Naive B cell (primary cell): ENCODE measurements around the gene MAP4. TPM values are rescaled to one million over a fixed set of nuclear protein-coding genes. Genes with fewer than 3 reads are reported as not detected.

ENCODE experiments used
- ATAC-seq, 2 donors: fragments of 150-1000 bp; cut with Tn5 transposase; 2 replicates each; pipeline ENCODE4 v1.10.0; 2021; ENCODE audit warnings: low read depth in 2 of 2, mild to moderate bottlenecking in 2 of 2, moderate library complexity in 2 of 2
- DNase-seq: peaks from one replicate; pipeline ENCODE4 v3.0.0; 2022
- H3K27ac Mint-ChIP-seq, 6 donors: one replicate each; pipeline ENCODE4 v1.8.0; 2020 to 2022; ENCODE audit warnings: mild to moderate bottlenecking in 6 of 6, mixed read lengths in 6 of 6, moderate library complexity in 5 of 6, inconsistent platforms in 2 of 6
- H3K27me3 Mint-ChIP-seq, 3 donors: one replicate each; pipeline ENCODE4 v1.8.0; 2021 to 2022; ENCODE audit warnings: mixed read lengths in 3 of 3, mild to moderate bottlenecking in 1 of 3
- H3K36me3 Mint-ChIP-seq, 2 donors: one replicate each; pipeline ENCODE4 v1.8.0; 2020 to 2022; ENCODE audit warnings: mixed read lengths in 2 of 2, inconsistent platforms in 1 of 2, mild to moderate bottlenecking in 1 of 2
- H3K4me1 Mint-ChIP-seq, 3 donors: one replicate each; pipeline ENCODE4 v1.8.0; 2020 to 2022; ENCODE audit warnings: mixed read lengths in 3 of 3, inconsistent platforms in 1 of 3, mild to moderate bottlenecking in 1 of 3, moderate library complexity in 1 of 3
- H3K4me3 Mint-ChIP-seq, 8 donors: one replicate each; pipeline ENCODE4 v1.8.0; 2020 to 2022; ENCODE audit warnings: mild to moderate bottlenecking in 8 of 8, mixed read lengths in 8 of 8, moderate library complexity in 8 of 8, inconsistent platforms in 2 of 8
- H3K9me3 Mint-ChIP-seq, 7 donors: one replicate each; pipeline ENCODE4 v1.8.0; 2020 to 2022; ENCODE audit warnings: mixed read lengths in 7 of 7, mild to moderate bottlenecking in 5 of 7, inconsistent platforms in 2 of 7, moderate library complexity in 1 of 7
- polyA plus RNA-seq, 6 donors: library from polyadenylated mRNA; unstranded; fragments of 300-500 nt; fragmentation: Illumina TruSeq; gene quantifications; one replicate each; pipeline ENCODE4 v1.2.3, GENCODE V29; 2021; ENCODE audit warnings: low read depth in 6 of 6

Gene MAP4
- polyA plus RNA-seq, 6 donors from 2014 or later: 2.5 to 43.6 (median 28.7) TPM

DNA sequence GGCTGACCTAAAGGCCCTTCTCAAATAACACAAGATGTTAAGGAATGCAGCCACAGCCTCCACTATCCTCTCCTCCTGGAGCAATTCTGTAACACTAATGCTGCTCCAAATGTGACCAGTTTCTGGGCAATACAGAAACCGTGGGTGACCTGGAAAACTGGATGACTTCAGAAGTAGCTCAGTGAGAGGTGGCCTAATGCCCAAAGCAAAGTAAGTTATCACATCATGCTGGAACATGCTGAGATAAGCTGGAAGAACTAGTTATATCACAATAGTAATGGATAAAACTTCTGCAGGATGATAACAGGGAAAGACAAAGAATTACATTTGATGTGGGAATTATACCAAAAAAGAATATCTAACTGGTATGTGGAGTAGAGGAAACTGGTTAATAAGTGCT is 141.3 kb downstream of the MAP4 start:
- DNase-seq: no peak
- Mint-ChIP-seq H3K27me3 (no peaks in the 10 kb centered on the region), H3K9me3 (no peaks in the 10 kb centered on the region), H3K4me3 (no peak overlapping the region), H3K27ac (peak overlapping the region in 1 of 6 donors; percentile 23), H3K36me3 (peaks cover 17 to 19% of the 10 kb centered on the region in 2 donors), H3K4me1 (peaks cover 0 to 4% (median 0%) of the 10 kb centered on the region in 3 donors)
- ATAC-seq: no peak

DNA sequence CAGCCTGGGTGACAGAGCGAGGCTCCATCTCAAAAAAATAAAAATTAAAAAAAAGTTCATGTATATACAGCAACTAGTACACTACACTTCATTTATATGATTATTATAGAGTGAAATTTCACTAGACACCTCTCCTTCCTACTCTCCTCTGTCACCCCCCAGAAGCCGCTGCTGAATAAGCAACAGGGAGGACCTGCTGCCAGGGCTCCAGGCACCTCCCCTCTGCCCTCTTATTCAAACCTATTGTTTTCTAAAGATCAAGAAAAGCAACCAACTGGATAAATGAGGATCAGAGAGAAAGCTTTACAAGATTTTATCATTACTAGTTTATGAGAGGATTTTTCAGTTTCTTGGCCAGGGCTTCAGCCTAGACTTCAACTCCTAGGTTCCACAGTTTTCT is 141.8 kb downstream of the MAP4 start:
- Mint-ChIP-seq H3K9me3 (no peaks in the 10 kb centered on the region), H3K4me1 (peaks cover 0 to 4% (median 0%) of the 10 kb centered on the region in 3 donors), H3K27ac (peak overlapping the region in 1 of 6 donors; percentile 29), H3K27me3 (no peaks in the 10 kb centered on the region), H3K36me3 (peaks cover 20 to 24% of the 10 kb centered on the region in 2 donors), H3K4me3 (no peak overlapping the region)
- DNase-seq (no peak), ATAC-seq (no peak)

GRCh38 chr3:47872916-47873315 is 143.3 kb downstream of the MAP4 start:
- ATAC-seq (no peak), DNase-seq (no peak)
- peak overlapping the region in 1 of 6 donors; percentile 4 for H3K27ac Mint-ChIP-seq
- peaks cover 0 to 2% (median 0%) of the 10 kb centered on the region in 3 donors for H3K4me1 Mint-ChIP-seq
- H3K36me3 Mint-ChIP-seq: peaks cover 20 to 33% of the 10 kb centered on the region in 2 donors
- H3K4me3 Mint-ChIP-seq: no peak overlapping the region
- H3K27me3 Mint-ChIP-seq: no peaks in the 10 kb centered on the region
- no peaks in the 10 kb centered on the region for H3K9me3 Mint-ChIP-seq

- Mint-ChIP-seq H3K27me3 (no peaks in the 10 kb centered on the region), H3K27ac (no peak overlapping the region), H3K4me3 (no peak overlapping the region), H3K4me1 (no peaks in the 10 kb centered on the region), H3K36me3 (peaks cover 24 to 42% of the 10 kb centered on the region in 2 donors), H3K9me3 (no peaks in the 10 kb centered on the region)
- no peak for DNase-seq
- no peak for ATAC-seq
Measured at GRCh38 chr3:47871389-47871788, 144.8 kb downstream of the MAP4 start.

- DNase-seq: no peak
Measured at GRCh38 chr3:47870702-47871260, 145.4 kb downstream of the MAP4 start.

GRCh38 chr3:47870156-47870555 is 146.1 kb downstream of the MAP4 start:
- H3K27me3 Mint-ChIP-seq: no peaks in the 10 kb centered on the region
- DNase-seq (no peak), ATAC-seq (no peak)
- no peaks in the 10 kb centered on the region for H3K4me1 Mint-ChIP-seq
- peaks cover 32 to 51% of the 10 kb centered on the region in 2 donors for H3K36me3 Mint-ChIP-seq
- no peak overlapping the region for H3K27ac Mint-ChIP-seq
- H3K9me3 Mint-ChIP-seq: no peaks in the 10 kb centered on the region
- no peak overlapping the region for H3K4me3 Mint-ChIP-seq

More at GRCh38 chr3:47870702-47871260, 145.4 kb downstream of the MAP4 start:
- Mint-ChIP-seq H3K4me3 (no peak overlapping the region), H3K36me3 (peaks cover 28 to 48% of the 10 kb centered on the region in 2 donors), H3K4me1 (no peaks in the 10 kb centered on the region), H3K27me3 (no peaks in the 10 kb centered on the region), H3K27ac (no peak overlapping the region), H3K9me3 (no peaks in the 10 kb centered on the region)
- ATAC-seq: no peak

DNA sequence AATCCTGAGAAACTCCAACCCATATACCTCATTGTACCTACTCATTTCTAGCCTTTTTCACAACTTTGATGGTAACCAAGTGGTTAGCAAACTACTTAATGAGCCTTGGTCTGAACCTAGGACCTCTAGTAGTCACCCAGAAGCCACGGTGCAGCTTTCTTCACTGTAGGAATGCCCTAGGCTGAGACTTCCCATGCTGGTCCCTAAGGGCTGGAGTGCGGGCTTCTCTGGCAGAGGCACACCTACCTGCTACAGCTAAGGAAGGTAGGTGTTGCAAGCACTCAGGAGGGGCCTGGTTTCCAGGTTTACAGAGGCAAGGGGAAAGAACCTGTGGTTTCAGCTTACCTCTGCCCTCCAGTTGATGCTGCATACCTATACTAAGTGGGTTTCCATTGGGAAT is 147.9 kb downstream of the MAP4 start:
- ATAC-seq: no peak
- no peak for DNase-seq
- Mint-ChIP-seq H3K27ac (no peak overlapping the region), H3K36me3 (peaks cover 30 to 48% of the 10 kb centered on the region in 2 donors), H3K4me3 (no peak overlapping the region), H3K9me3 (no peaks in the 10 kb centered on the region), H3K27me3 (no peaks in the 10 kb centered on the region), H3K4me1 (no peaks in the 10 kb centered on the region)

GRCh38 chr3:47867451-47868044 is 148.7 kb downstream of the MAP4 start:
- ATAC-seq: no peak
- Mint-ChIP-seq H3K4me1 (no peaks in the 10 kb centered on the region), H3K4me3 (no peak overlapping the region), H3K9me3 (no peaks in the 10 kb centered on the region), H3K27ac (no peak overlapping the region), H3K27me3 (no peaks in the 10 kb centered on the region), H3K36me3 (peaks cover 30 to 48% of the 10 kb centered on the region in 2 donors)
- DNase-seq: no peak

DNA sequence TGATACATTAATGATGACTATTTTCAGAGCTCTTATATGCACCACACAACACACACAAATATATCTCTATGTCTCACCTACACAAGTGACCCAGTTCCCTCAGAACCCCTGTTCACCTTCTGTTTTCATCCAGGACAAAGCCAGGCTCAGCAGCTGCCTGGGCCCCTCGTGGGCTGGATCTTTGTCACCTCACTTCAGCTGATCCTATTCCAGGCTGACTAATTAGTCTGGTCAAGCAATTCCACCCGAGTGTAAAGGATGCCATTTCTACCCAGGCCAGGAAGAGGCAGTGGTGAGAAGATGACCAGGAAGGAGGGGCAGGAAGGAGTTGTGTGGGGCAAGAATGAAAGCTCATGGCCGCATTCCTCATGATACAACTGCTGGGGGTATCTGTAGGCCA is 151.0 kb downstream of the MAP4 start:
- Mint-ChIP-seq H3K27ac (peak overlapping the region in 2 of 6 donors; percentile 7 to 25), H3K4me1 (no peaks in the 10 kb centered on the region), H3K36me3 (peaks cover 21 to 38% of the 10 kb centered on the region in 2 donors), H3K4me3 (peak overlapping the region in 1 of 8 donors; percentile 7), H3K27me3 (no peaks in the 10 kb centered on the region), H3K9me3 (no peaks in the 10 kb centered on the region)
- DNase-seq (no peak), ATAC-seq (no peak)

GRCh38 chr3:47863391-47864128 is 152.7 kb downstream of the MAP4 start:
- H3K27ac Mint-ChIP-seq: no peak overlapping the region
- no peaks in the 10 kb centered on the region for H3K4me1 Mint-ChIP-seq
- DNase-seq: no peak
- ATAC-seq: no peak
- peaks cover 15 to 23% of the 10 kb centered on the region in 2 donors for H3K36me3 Mint-ChIP-seq
- H3K27me3 Mint-ChIP-seq: no peaks in the 10 kb centered on the region
- no peaks in the 10 kb centered on the region for H3K9me3 Mint-ChIP-seq
- no peak overlapping the region for H3K4me3 Mint-ChIP-seq

DNA sequence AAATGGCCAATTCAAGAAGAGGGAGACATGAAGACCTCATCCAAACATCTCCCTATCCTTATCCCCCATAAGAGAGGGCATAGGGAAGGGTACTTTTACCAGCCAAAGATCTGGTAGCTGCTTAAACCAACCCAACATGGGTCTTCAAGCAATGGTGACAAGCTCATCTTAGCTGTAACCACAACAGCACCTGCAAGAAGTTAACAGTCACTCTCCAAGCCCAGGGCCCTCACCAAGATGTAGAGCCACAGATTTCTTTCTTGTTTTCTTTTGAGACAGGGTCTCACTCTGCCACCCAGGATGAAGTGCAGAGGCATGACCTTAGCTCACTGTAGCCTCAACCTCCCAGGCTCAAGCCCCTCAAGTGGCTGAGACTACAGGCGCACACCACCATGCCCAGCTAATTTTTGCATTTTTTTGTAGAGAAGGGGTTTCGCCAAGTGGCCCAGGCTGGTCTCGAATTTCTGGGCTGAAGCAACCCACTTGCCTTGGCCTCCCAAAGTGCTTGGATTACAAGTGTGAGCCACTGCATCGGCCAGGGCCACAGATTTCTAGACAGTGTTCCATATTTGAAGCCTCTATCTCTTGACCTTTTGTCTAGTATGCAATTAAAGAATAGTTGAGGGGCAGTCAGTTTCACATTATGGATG is 156.1 kb downstream of the MAP4 start:
- no peak for DNase-seq
- Mint-ChIP-seq H3K36me3 (peaks cover under 1% of the 10 kb centered on the region in 2 donors), H3K4me3 (no peak overlapping the region), H3K27me3 (no peaks in the 10 kb centered on the region), H3K4me1 (no peaks in the 10 kb centered on the region), H3K27ac (peak overlapping the region in 1 of 6 donors; percentile 1), H3K9me3 (no peaks in the 10 kb centered on the region)
- ATAC-seq: no peak

DNA sequence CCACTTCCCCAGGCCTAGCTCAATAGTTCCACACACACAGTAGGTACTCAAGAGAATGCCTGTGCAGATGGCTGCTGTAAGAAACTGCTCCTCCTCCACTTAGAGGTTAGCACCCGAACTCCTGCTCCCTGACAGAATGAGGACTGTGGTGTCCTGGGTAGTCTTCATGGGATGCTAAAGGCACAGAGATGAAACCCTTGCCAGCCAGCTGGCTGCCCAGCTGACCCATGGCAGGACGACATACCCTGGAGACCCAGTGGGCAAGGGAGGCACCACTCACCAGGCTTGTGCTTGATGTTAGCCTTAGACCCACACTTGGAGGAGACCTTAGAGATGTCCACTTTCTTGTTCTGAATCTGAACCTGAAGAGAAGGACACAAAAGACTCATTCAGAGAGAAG is 159.1 kb downstream of the MAP4 start:
- Mint-ChIP-seq H3K27me3 (no peaks in the 10 kb centered on the region), H3K4me3 (no peak overlapping the region), H3K9me3 (no peaks in the 10 kb centered on the region), H3K36me3 (no peaks in the 10 kb centered on the region), H3K27ac (peak overlapping the region in 1 of 6 donors; percentile 49), H3K4me1 (no peaks in the 10 kb centered on the region)
- DNase-seq (no peak), ATAC-seq (no peak)

DNA sequence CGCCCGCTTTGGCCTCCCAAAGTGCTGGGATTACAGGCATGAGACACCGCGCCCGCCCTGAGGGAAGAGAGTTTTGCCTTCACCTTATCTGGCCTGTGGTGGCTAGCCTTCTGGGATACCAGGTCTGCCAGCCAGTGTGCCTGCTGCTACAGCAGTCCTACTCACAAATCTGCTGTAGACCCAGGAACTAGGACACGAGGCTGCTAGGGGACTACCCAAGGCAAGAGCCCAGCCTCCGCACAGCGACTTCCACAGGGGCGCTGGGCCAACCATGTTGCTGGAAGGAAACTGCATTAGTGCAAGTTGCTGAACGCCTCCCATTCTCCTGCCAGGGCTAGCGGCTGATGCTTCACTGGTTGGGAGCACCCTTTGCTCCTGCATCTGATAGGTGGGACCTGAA is 159.5 kb downstream of the MAP4 start:
- H3K27me3 Mint-ChIP-seq: no peaks in the 10 kb centered on the region
- DNase-seq (no peak), ATAC-seq (no peak)
- no peaks in the 10 kb centered on the region for H3K9me3 Mint-ChIP-seq
- no peak overlapping the region for H3K27ac Mint-ChIP-seq
- peaks cover 0 to 2% (median 0%) of the 10 kb centered on the region in 3 donors for H3K4me1 Mint-ChIP-seq
- H3K36me3 Mint-ChIP-seq: no peaks in the 10 kb centered on the region
- H3K4me3 Mint-ChIP-seq: no peak overlapping the region
